Gastrocnemius medialis (tissue), 4 donors: Measurements from ENCODE around the gene HLCS. TPM values are rescaled to one million over a fixed set of nuclear protein-coding genes. Genes with fewer than 3 reads are reported as not detected.

ENCODE experiments used
- ATAC-seq, 2 donors: fragments of 150-250 bp; one replicate each; pipeline ENCODE4 v1.9.1; 2016
- DNase-seq, 2 donors: peaks; one replicate each; pipeline ENCODE4 v3.0.0-alpha.2; 2019
- H3K27ac ChIP-seq, 4 donors: fragments of 200-600 bp; sonication (generic); 1 replicate in 1 of 4; 2 replicates in 3 of 4; pipeline ENCODE4 v1.5.1; 2016 to 2018; ENCODE audit warnings: mild to moderate bottlenecking in 2 of 4, moderate library complexity in 1 of 4
- H3K27me3 ChIP-seq, 3 donors: fragments of 200-600 bp; sonication (generic) in 2 of 3; 1 replicate in 1 of 3; 2 replicates in 2 of 3; pipeline versions ENCODE4 v1.5.1 to v1.6.0; 2016 to 2019; ENCODE audit warnings: mild to moderate bottlenecking in 1 of 3, moderate library complexity in 1 of 3
- H3K36me3 ChIP-seq, 2 donors: fragments of 200-600 bp; sonication (generic) in 1 of 2; one replicate each; pipeline ENCODE4 v1.5.1; 2017 to 2018
- H3K4me1 ChIP-seq, 2 donors: fragments of 200-600 bp; sonication (generic) in 1 of 2; one replicate each; pipeline ENCODE4 v1.5.1; 2016 to 2017; ENCODE audit warnings: mild to moderate bottlenecking in 2 of 2
- H3K4me3 ChIP-seq, 4 donors: fragments of 200-600 bp; sonication (generic) in 3 of 4; 1 replicate in 1 of 4; 2 replicates in 3 of 4; pipeline ENCODE4 v1.5.1; 2016 to 2019; ENCODE audit warnings: mild to moderate bottlenecking in 2 of 4
- H3K9me3 ChIP-seq, 3 donors: fragments of 200-600 bp; sonication (generic) in 2 of 3; 1 replicate in 1 of 3; 2 replicates in 2 of 3; pipeline ENCODE4 v1.5.1; 2016 to 2019
- CTCF ChIP-seq, 5 experiments: fragments of 450-650 bp in 3 of 5; fragments of 200-600 bp in 2 of 5; sonication (generic) in 2 of 5; IDR thresholded peaks in 4 of 5; conservative IDR thresholded peaks in 1 of 5; 1 replicate in 4 of 5; 2 replicates in 1 of 5; pipeline ENCODE4 v1.5.1; 2016 to 2019; ENCODE audit warnings: antibody characterized with exemption in 5 of 5, mild to moderate bottlenecking in 3 of 5, moderate library complexity in 3 of 5
- POLR2A ChIP-seq, 2 donors: fragments of 450-650 bp; IDR thresholded peaks; one replicate each; pipeline ENCODE4 v1.6.1; 2017; ENCODE audit warnings: antibody characterized with exemption in 2 of 2, mild to moderate bottlenecking in 2 of 2, moderate library complexity in 2 of 2
- in situ Hi-C, 4 donors: fragments of 200-750 bp; cut with MboI; loops; one replicate each; pipeline versions ENCODE4 v1.15.0 to v1.8.0; 2017; ENCODE audit warnings: low sequenced_read_pairs in 4 of 4
- intact Hi-C: fragments of 100-400 bp; cut with DNase I; formaldehyde crosslinking; loops from one replicate; pipeline ENCODE4 v1.15.1; 2023; ENCODE audit warnings: low total_unique reads
- total RNA-seq, 4 donors: library from RNA; depleted of rRNA; stranded (reverse); fragments of >200 nt; gene quantifications; one replicate each; pipeline versions ENCODE4 v1.1.0 to v1.2.3, GENCODE V29; 2016

Gene HLCS
- total RNA-seq, 4 donors from 2014 or later, result 10.6 to 18.4 (median 15.4) TPM

- TF ChIP-seq POLR2A (IDR thresholded peaks at IDR 0.05), result no peak
- no peak for TF ChIP-seq CTCF (IDR thresholded peaks at IDR 0.05 in 4 of 5, conservative IDR thresholded peaks at IDR 0.05 in 1 of 5)
- in situ Hi-C loops (no loop called here), intact Hi-C loops (loop anchor here (10.0 kb wide), 1 partner anchor 120 kb away; no protein-coding TSS in a partner anchor)
- H3K9me3 ChIP-seq, result no peaks in the 10 kb centered on the region
- ATAC-seq (no peak), DNase-seq (no peak)
- H3K27me3 ChIP-seq, result no peaks in the 10 kb centered on the region
- H3K36me3 ChIP-seq, result peaks cover 0 to 15% of the 10 kb centered on the region in 2 donors
- H3K4me1 ChIP-seq, result peaks cover 9 to 23% of the 10 kb centered on the region in 2 donors
- peak overlapping the region in 3 of 4 donors; percentile 65 to 78 (median 66) for H3K4me3 ChIP-seq
- H3K27ac ChIP-seq, result no peak overlapping the region
These were observed 1.4 kb downstream of the HLCS start for GRCh38 chr21:36964827-36965719.

GRCh38 chr21:36964398-36964797 lies 2.1 kb downstream of the HLCS start:
- Histone ChIP-seq H3K4me3 (no peak overlapping the region), H3K4me1 (peaks cover 9 to 23% of the 10 kb centered on the region in 2 donors), H3K27ac (no peak overlapping the region), H3K36me3 (peaks cover 0 to 15% of the 10 kb centered on the region in 2 donors), H3K27me3 (no peaks in the 10 kb centered on the region), H3K9me3 (no peaks in the 10 kb centered on the region)
- no peak for TF ChIP-seq CTCF (IDR thresholded peaks at IDR 0.05 in 4 of 5, conservative IDR thresholded peaks at IDR 0.05 in 1 of 5)
- no peak for TF ChIP-seq POLR2A (IDR thresholded peaks at IDR 0.05)
- in situ Hi-C loops (no loop called here), intact Hi-C loops (loop anchor here (10.0 kb wide), 1 partner anchor 120 kb away; no protein-coding TSS in a partner anchor)
- ATAC-seq (no peak), DNase-seq (no peak)

- Histone ChIP-seq H3K4me3 (no peak overlapping the region), H3K9me3 (no peaks in the 10 kb centered on the region), H3K27me3 (no peaks in the 10 kb centered on the region), H3K27ac (no peak overlapping the region), H3K4me1 (peaks cover 5 to 9% of the 10 kb centered on the region in 2 donors), H3K36me3 (peaks cover 0 to 15% of the 10 kb centered on the region in 2 donors)
- in situ Hi-C loops, result no loop called here
- ATAC-seq (no peak), DNase-seq (no peak)
- TF ChIP-seq POLR2A (IDR thresholded peaks at IDR 0.05), result no peak
- no peak for TF ChIP-seq CTCF (IDR thresholded peaks at IDR 0.05 in 4 of 5, conservative IDR thresholded peaks at IDR 0.05 in 1 of 5)
- intact Hi-C loops, result loop anchor here (10.0 kb wide), 1 partner anchor 123 kb away; no protein-coding TSS in a partner anchor
These were observed 4.2 kb downstream of the HLCS start for GRCh38 chr21:36962098-36962780.

GRCh38 chr21:36960676-36961284 lies 5.7 kb downstream of the HLCS start:
- Histone ChIP-seq H3K9me3 (no peaks in the 10 kb centered on the region), H3K4me1 (peaks cover 1 to 7% of the 10 kb centered on the region in 2 donors), H3K36me3 (peaks cover 0 to 23% of the 10 kb centered on the region in 2 donors), H3K27ac (no peak overlapping the region), H3K27me3 (no peaks in the 10 kb centered on the region), H3K4me3 (no peak overlapping the region)
- ATAC-seq (no peak), DNase-seq (no peak)
- in situ Hi-C loops, result no loop called here
- no peak for TF ChIP-seq POLR2A (IDR thresholded peaks at IDR 0.05)
- TF ChIP-seq CTCF (IDR thresholded peaks at IDR 0.05 in 4 of 5, conservative IDR thresholded peaks at IDR 0.05 in 1 of 5), result no peak
- intact Hi-C loops, result loop anchor here (10.0 kb wide), 1 partner anchor 124 kb away; no protein-coding TSS in a partner anchor
